GM12878 (cell line): ENCODE measurements around the gene CLEC2A. TPM values are rescaled to one million over a fixed set of nuclear protein-coding genes. Genes with fewer than 3 reads are reported as not detected.

Source experiments
- BCLAF1 ChIP-seq: fragments of 450-650 bp; IDR thresholded peaks from 2 replicates; pipeline ENCODE4 v1.6.1; 2017; ENCODE audit warnings: antibody characterized with exemption, mild to moderate bottlenecking, moderate library complexity
- BMI1 ChIP-seq: fragments of 450-650 bp; IDR thresholded peaks from 2 replicates; pipeline ENCODE4 v1.6.1; 2016; ENCODE audit warnings: mild to moderate bottlenecking, moderate library complexity, borderline replicate concordance
- CTCF ChIP-seq, 3 experiments: IDR thresholded peaks in 2 of 3; conservative IDR thresholded peaks in 1 of 3; 2 replicates each; pipeline ENCODE4 v1.5.1; 2011; ENCODE audit warnings: low read depth in 3 of 3, low read length in 3 of 3, mild to moderate bottlenecking in 3 of 3, control low read depth in 2 of 3, moderate library complexity in 2 of 3, inconsistent platforms in 1 of 3, mixed read lengths in 1 of 3; ENCODE audit not compliant: control insufficient read depth in 2 of 3, insufficient read depth in 1 of 3; ENCODE audit errors: extremely low read depth in 1 of 3
- EZH2 ChIP-seq: IDR thresholded peaks from 2 replicates; pipeline ENCODE4 v1.6.1; 2012; ENCODE audit warnings: low read depth, mild to moderate bottlenecking, control low read depth, inconsistent platforms, low read length, borderline replicate concordance; ENCODE audit not compliant: control insufficient read depth
- FOS ChIP-seq: IDR thresholded peaks from 3 replicates; pipeline ENCODE4 v1.6.1; 2011; ENCODE audit warnings: borderline replicate concordance; ENCODE audit not compliant: insufficient read length; ENCODE audit errors: extremely low read depth
- IRF4 ChIP-seq: IDR thresholded peaks from 2 replicates; pipeline ENCODE4 v1.6.1; 2011; ENCODE audit warnings: low read depth, low read length
- JUND ChIP-seq: IDR thresholded peaks from 2 replicates; pipeline ENCODE4 v1.6.1; 2012; ENCODE audit warnings: low read depth, mild to moderate bottlenecking, low read length, improper control_type of control experiment, moderate library complexity
- LARP7 ChIP-seq: fragments of 450-650 bp; IDR thresholded peaks from 2 replicates; pipeline ENCODE4 v1.6.1; 2017; ENCODE audit warnings: mild to moderate bottlenecking
- MAX ChIP-seq: IDR thresholded peaks from 2 replicates; pipeline ENCODE4 v1.6.1; 2012; ENCODE audit warnings: low read depth, low read length, improper control_type of control experiment
- YY1 ChIP-seq: IDR thresholded peaks from 2 replicates; pipeline ENCODE4 v1.6.1; 2011; ENCODE audit warnings: low read depth, mild to moderate bottlenecking, low read length
- polyA plus RNA-seq, 11 experiments: library from polyadenylated mRNA; depleted of rRNA in 4 of 11; unstranded in 6 of 11; stranded (reverse) in 5 of 11; fragments of >200 nt; fragmentation: Nextera tagmentation in 4 of 11; fragmentation: Illumina TruSeq in 1 of 11; extraction: Ambion mirVana in 4 of 11; extraction: Trizol in 1 of 11; gene quantifications; 1 replicate in 1 of 11; 2 replicates in 10 of 11; pipeline versions ENCODE4 v1.2.1 to v1.2.3, GENCODE V29; 2011 to 2016; ENCODE audit warnings: inconsistent platforms in 2 of 11, missing spikeins in 2 of 11, low read depth in 1 of 11
- total RNA-seq, 4 experiments: library from RNA; depleted of rRNA in 3 of 4; stranded (reverse); fragments of >200 nt in 3 of 4; fragmentation: Illumina TruSeq in 1 of 4; extraction: Trizol in 1 of 4; gene quantifications; 2 replicates each; pipeline versions ENCODE4 v1.2.1 to v1.2.3, GENCODE V29; 2013 to 2021
- TF ChIP-seq, protein P1 (sequence below): fragments of 450-650 bp; conservative IDR thresholded peaks from 2 replicates; pipeline ENCODE4 v1.6.1; 2017; ENCODE audit warnings: mild to moderate bottlenecking, moderate library complexity
- TF ChIP-seq, protein P2 (sequence below): IDR thresholded peaks from 2 replicates; pipeline ENCODE4 v1.6.1; 2012; ENCODE audit warnings: improper control_type of control experiment, low read depth, low read length; ENCODE audit not compliant: insufficient replicate concordance
- TF ChIP-seq, protein P3 (sequence below): fragments of 450-650 bp; IDR thresholded peaks from 2 replicates; pipeline ENCODE4 v1.6.1; 2018; ENCODE audit warnings: borderline replicate concordance, mild to moderate bottlenecking; ENCODE audit not compliant: partially characterized antibody

The CLEC2A gene
- total and polyA plus RNA-seq, 10 of the 15 experiments (the other 5 are each of a cell fraction or from before 2014, with no cell fraction given), result not detected

DNA sequence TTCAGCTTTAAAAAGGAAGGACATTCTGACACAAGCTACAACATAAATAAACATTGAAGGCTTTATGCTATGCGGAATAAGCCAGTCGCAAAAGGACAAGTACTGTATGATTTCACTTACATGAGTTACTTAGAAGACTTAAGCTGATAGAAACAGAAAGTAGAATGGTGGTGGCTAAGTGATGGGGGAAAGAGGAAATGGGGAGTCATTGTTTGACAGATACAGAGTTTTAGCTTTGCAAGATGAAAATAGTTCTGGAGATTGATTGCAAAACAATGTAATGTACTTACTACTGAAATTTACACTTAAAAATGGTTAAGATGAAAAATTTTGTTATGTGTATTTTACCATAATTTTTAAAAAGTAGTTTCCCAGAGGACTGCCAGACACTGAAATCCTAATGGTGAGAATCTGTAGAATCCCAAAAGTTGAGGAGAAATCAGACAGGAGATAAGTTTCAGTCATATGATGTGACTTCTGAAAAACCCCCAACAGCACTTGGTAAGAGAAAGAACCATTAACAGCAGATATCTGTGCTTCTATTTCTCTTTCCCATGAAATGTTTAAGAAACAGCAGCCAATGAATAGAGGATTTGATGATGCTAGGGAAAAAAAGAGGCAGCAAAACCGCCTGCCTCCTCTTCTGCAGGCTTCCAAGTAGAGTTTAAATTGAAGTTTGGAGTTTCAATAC lies 16.6 kb upstream of the CLEC2A start (continued):
- no peak for TF ChIP-seq YY1
- no peak for TF ChIP-seq FOS
- TF ChIP-seq JUND, result no peak
- TF ChIP-seq LARP7, result no peak
- TF ChIP-seq, protein P1, sequence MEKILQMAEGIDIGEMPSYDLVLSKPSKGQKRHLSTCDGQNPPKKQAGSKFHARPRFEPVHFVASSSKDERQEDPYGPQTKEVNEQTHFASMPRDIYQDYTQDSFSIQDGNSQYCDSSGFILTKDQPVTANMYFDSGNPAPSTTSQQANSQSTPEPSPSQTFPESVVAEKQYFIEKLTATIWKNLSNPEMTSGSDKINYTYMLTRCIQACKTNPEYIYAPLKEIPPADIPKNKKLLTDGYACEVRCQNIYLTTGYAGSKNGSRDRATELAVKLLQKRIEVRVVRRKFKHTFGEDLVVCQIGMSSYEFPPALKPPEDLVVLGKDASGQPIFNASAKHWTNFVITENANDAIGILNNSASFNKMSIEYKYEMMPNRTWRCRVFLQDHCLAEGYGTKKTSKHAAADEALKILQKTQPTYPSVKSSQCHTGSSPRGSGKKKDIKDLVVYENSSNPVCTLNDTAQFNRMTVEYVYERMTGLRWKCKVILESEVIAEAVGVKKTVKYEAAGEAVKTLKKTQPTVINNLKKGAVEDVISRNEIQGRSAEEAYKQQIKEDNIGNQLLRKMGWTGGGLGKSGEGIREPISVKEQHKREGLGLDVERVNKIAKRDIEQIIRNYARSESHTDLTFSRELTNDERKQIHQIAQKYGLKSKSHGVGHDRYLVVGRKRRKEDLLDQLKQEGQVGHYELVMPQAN, result no peak
- no peak for TF ChIP-seq CTCF (IDR thresholded peaks at IDR 0.05 in 2 of 3, conservative IDR thresholded peaks at IDR 0.05 in 1 of 3; ENCODE audit: control insufficient read depth in 2 of 3, extremely low read depth in 1 of 3, insufficient read depth in 1 of 3, low read depth in 3 of 3, low read length in 3 of 3)
- no peak for TF ChIP-seq MAX
- TF ChIP-seq, protein P2, sequence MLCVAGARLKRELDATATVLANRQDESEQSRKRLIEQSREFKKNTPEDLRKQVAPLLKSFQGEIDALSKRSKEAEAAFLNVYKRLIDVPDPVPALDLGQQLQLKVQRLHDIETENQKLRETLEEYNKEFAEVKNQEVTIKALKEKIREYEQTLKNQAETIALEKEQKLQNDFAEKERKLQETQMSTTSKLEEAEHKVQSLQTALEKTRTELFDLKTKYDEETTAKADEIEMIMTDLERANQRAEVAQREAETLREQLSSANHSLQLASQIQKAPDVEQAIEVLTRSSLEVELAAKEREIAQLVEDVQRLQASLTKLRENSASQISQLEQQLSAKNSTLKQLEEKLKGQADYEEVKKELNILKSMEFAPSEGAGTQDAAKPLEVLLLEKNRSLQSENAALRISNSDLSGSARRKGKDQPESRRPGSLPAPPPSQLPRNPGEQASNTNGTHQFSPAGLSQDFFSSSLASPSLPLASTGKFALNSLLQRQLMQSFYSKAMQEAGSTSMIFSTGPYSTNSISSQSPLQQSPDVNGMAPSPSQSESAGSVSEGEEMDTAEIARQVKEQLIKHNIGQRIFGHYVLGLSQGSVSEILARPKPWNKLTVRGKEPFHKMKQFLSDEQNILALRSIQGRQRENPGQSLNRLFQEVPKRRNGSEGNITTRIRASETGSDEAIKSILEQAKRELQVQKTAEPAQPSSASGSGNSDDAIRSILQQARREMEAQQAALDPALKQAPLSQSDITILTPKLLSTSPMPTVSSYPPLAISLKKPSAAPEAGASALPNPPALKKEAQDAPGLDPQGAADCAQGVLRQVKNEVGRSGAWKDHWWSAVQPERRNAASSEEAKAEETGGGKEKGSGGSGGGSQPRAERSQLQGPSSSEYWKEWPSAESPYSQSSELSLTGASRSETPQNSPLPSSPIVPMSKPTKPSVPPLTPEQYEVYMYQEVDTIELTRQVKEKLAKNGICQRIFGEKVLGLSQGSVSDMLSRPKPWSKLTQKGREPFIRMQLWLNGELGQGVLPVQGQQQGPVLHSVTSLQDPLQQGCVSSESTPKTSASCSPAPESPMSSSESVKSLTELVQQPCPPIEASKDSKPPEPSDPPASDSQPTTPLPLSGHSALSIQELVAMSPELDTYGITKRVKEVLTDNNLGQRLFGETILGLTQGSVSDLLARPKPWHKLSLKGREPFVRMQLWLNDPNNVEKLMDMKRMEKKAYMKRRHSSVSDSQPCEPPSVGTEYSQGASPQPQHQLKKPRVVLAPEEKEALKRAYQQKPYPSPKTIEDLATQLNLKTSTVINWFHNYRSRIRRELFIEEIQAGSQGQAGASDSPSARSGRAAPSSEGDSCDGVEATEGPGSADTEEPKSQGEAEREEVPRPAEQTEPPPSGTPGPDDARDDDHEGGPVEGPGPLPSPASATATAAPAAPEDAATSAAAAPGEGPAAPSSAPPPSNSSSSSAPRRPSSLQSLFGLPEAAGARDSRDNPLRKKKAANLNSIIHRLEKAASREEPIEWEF, result no peak
- TF ChIP-seq BCLAF1, result no peak
- TF ChIP-seq BMI1, result peak; percentile 27; the same call in 1 of the 2 replicates
- TF ChIP-seq IRF4, result peak; percentile 77; the same call in 1 of the 2 replicates
- TF ChIP-seq, protein P3, sequence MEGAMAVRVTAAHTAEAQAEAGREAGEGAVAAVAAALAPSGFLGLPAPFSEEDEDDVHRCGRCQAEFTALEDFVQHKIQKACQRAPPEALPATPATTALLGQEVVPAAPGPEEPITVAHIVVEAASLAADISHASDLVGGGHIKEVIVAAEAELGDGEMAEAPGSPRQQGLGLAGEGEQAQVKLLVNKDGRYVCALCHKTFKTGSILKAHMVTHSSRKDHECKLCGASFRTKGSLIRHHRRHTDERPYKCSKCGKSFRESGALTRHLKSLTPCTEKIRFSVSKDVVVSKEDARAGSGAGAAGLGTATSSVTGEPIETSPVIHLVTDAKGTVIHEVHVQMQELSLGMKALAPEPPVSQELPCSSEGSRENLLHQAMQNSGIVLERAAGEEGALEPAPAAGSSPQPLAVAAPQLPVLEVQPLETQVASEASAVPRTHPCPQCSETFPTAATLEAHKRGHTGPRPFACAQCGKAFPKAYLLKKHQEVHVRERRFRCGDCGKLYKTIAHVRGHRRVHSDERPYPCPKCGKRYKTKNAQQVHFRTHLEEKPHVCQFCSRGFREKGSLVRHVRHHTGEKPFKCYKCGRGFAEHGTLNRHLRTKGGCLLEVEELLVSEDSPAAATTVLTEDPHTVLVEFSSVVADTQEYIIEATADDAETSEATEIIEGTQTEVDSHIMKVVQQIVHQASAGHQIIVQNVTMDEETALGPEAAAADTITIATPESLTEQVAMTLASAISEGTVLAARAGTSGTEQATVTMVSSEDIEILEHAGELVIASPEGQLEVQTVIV, result no peak
- TF ChIP-seq EZH2, result no peak
